Osteoblast (primary cell): ENCODE results near the gene MARCHF10. TPM values are rescaled to one million over a fixed set of nuclear protein-coding genes. Genes with fewer than 3 reads are reported as not detected.
"Not testable (repeated sequence)": the region's sequence is repeated elsewhere in the genome, so short reads cannot be mapped to it uniquely, and the experiment has no call there.

Source experiments
- DNase-seq: peaks from one replicate; pipeline ENCODE4 v3.0.0; 2011; ENCODE audit warnings: low spot score, mixed read lengths; ENCODE audit not compliant: insufficient read length; ENCODE audit errors: missing footprints
- H2AFZ ChIP-seq: 2 replicates; pipeline ENCODE4 v1.6.0; 2011; ENCODE audit warnings: mild to moderate bottlenecking, low read length
- H3K27ac ChIP-seq: 2 replicates; pipeline ENCODE4 v1.5.1; 2011; ENCODE audit warnings: mild to moderate bottlenecking, low read depth, low read length, moderate library complexity
- H3K27me3 ChIP-seq: 2 replicates; pipeline ENCODE4 v1.6.0; 2012; ENCODE audit warnings: mild to moderate bottlenecking, control low read depth, inconsistent platforms, low read length, moderate library complexity; ENCODE audit not compliant: insufficient read depth
- H3K36me3 ChIP-seq: 2 replicates; pipeline ENCODE4 v1.5.1; 2011; ENCODE audit warnings: mild to moderate bottlenecking, low read length, control low read depth, moderate library complexity; ENCODE audit not compliant: insufficient read depth
- H3K4me1 ChIP-seq: 2 replicates; pipeline ENCODE4 v1.5.1; 2011; ENCODE audit warnings: mild to moderate bottlenecking, low read length, control low read depth, moderate library complexity; ENCODE audit not compliant: insufficient read depth
- H3K4me2 ChIP-seq: 2 replicates; pipeline ENCODE4 v1.6.0; 2011; ENCODE audit warnings: mild to moderate bottlenecking, low read length; ENCODE audit not compliant: insufficient read depth
- H3K4me3 ChIP-seq: fragments of 200-600 bp; sonication (generic); 3 replicates; pipeline ENCODE4 v1.5.1; 2012; ENCODE audit warnings: mild to moderate bottlenecking, low read length, inconsistent platforms; ENCODE audit not compliant: insufficient read depth
- H3K79me2 ChIP-seq: 2 replicates; pipeline ENCODE4 v1.6.0; 2012; ENCODE audit warnings: mild to moderate bottlenecking, low read length, control low read depth, inconsistent platforms; ENCODE audit not compliant: insufficient read depth
- H3K9me3 ChIP-seq: 2 replicates; pipeline ENCODE4 v1.5.1; 2011; ENCODE audit warnings: low read depth, low read length, control low read depth
- H4K20me1 ChIP-seq: 2 replicates; pipeline ENCODE4 v1.6.0; 2012; ENCODE audit warnings: mild to moderate bottlenecking, low read length, control low read depth; ENCODE audit not compliant: insufficient read depth
- total RNA-seq: library from RNA; depleted of rRNA; stranded (reverse); fragments of >200 nt; gene quantifications from 2 replicates; pipeline ENCODE4 v1.2.3, GENCODE V29; 2012
- TF ChIP-seq, protein P1 (sequence below): IDR thresholded peaks from 2 replicates; pipeline ENCODE4 v1.5.1; 2011; ENCODE audit warnings: mild to moderate bottlenecking, low read depth, low read length, moderate library complexity; ENCODE audit errors: extremely low read depth

MARCHF10 gene
- total RNA-seq, 1 donor = under 0.01 TPM

DNA sequence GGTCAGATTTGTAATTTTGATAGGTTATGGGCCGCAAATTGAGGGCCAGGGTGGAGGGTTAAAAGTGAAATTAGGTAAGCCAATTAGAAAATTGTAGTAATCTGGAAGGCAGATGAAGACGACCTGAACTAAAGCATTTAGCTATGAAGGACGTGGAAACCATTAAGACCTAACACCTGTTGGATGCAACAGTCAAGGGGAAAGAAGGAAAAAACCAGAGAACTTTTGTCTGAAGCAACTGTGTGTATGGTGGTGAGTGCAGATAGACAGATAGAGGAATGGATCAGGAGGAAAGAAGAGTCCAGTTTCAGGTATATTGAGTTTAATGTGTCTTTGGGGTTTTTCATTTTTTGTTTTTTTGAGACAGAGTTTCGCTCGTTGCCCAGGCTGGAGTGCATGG is 40.2 kb upstream of the MARCHF10 start:
- TF ChIP-seq, protein P1, sequence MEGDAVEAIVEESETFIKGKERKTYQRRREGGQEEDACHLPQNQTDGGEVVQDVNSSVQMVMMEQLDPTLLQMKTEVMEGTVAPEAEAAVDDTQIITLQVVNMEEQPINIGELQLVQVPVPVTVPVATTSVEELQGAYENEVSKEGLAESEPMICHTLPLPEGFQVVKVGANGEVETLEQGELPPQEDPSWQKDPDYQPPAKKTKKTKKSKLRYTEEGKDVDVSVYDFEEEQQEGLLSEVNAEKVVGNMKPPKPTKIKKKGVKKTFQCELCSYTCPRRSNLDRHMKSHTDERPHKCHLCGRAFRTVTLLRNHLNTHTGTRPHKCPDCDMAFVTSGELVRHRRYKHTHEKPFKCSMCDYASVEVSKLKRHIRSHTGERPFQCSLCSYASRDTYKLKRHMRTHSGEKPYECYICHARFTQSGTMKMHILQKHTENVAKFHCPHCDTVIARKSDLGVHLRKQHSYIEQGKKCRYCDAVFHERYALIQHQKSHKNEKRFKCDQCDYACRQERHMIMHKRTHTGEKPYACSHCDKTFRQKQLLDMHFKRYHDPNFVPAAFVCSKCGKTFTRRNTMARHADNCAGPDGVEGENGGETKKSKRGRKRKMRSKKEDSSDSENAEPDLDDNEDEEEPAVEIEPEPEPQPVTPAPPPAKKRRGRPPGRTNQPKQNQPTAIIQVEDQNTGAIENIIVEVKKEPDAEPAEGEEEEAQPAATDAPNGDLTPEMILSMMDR = no peak
- Histone ChIP-seq H4K20me1 (no peaks in the 10 kb centered on the region), H3K27me3 (no peaks in the 10 kb centered on the region), H3K27ac (no peak overlapping the region), H3K9me3 (no peaks in the 10 kb centered on the region), H2AFZ (no peak overlapping the region), H3K4me2 (no peak overlapping the region), H3K79me2 (no peaks in the 10 kb centered on the region), H3K4me1 (no peaks in the 10 kb centered on the region), H3K4me3 (no peak overlapping the region), H3K36me3 (no peaks in the 10 kb centered on the region)
- DNase-seq = no peak

DNA sequence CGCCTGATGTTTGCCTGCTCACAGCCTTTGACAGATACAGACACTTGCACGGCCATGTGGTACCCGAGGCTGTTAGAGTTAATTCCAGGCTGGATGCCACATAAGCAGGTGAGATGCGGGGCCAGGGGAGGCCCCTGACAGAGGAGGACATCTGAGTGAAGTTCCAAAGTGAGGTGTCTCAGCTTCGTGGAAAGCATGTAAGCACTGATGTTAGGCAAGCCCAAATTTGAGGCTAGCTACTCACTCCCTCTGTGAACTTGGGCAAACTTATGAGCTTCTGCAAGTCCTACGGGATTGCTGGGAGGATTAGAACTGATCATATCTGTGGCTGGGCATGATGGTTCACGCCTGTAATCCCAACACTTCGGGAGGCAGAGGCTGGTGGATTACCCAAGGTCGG is 39.3 kb upstream of the MARCHF10 start:
- TF ChIP-seq, protein P1 = no peak
- no peak overlapping the region for H3K27ac ChIP-seq
- DNase-seq = no peak
- H3K36me3 ChIP-seq = no peaks in the 10 kb centered on the region
- no peak overlapping the region for H3K4me2 ChIP-seq
- H2AFZ ChIP-seq = no peak overlapping the region
- H3K27me3 ChIP-seq = no peaks in the 10 kb centered on the region
- no peaks in the 10 kb centered on the region for H4K20me1 ChIP-seq
- no peaks in the 10 kb centered on the region for H3K4me1 ChIP-seq
- no peaks in the 10 kb centered on the region for H3K79me2 ChIP-seq
- no peak overlapping the region for H3K4me3 ChIP-seq
- H3K9me3 ChIP-seq = no peaks in the 10 kb centered on the region

DNA sequence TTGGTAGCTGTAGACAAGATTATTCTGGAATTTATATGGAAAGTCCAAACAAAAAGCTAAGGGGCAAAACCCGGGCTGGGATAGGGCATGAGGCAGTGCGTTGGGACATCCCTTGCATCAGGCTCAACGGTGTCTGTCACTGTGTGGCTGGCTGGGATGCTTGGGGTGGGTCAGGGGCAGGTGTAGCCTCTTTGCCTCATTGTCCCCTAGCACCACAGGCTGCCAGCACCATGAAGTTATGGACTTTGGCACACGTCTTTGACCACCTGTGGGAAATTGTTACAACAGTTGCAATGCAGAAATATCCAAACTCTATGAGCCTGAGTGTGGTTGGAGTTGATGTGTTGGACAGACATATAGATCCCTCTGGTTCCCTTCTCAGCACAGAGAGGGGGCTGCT is 32.8 kb upstream of the MARCHF10 start:
- H4K20me1 ChIP-seq = no peaks in the 10 kb centered on the region
- H2AFZ ChIP-seq = no peak overlapping the region
- no peaks in the 10 kb centered on the region for H3K79me2 ChIP-seq
- TF ChIP-seq, protein P1 = no peak
- no peaks in the 10 kb centered on the region for H3K27me3 ChIP-seq
- no peaks in the 10 kb centered on the region for H3K9me3 ChIP-seq
- H3K4me1 ChIP-seq = no peaks in the 10 kb centered on the region
- H3K36me3 ChIP-seq = no peaks in the 10 kb centered on the region
- H3K4me3 ChIP-seq = no peak overlapping the region
- H3K27ac ChIP-seq = no peak overlapping the region
- H3K4me2 ChIP-seq = no peak overlapping the region
- no peak for DNase-seq

DNA sequence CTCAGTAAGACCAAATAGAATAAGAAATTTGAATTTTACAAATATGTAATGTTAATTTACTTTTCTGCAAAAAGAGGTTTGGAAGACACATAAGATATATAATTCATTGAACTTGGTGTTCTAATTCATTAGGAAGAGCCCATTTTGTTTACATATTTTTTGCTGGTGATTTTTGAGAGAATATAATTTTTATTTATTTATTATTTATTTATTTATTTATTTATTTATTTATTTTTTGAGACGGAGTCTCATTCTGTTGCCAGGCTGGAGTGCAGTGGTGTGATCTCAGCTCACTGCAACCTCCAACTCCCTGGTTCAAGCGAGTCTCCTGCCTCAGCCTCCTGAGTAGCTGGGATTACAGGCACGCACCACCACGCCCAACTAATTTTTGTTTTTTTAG is 25.7 kb upstream of the MARCHF10 start:
- H3K79me2 ChIP-seq, DNase-seq, H3K4me3 ChIP-seq, H3K27ac ChIP-seq, H3K36me3 ChIP-seq, H2AFZ ChIP-seq, H3K4me2 ChIP-seq, H3K4me1 ChIP-seq, H4K20me1 ChIP-seq, H3K27me3 ChIP-seq, H3K9me3 ChIP-seq: not testable (repeated sequence)

DNA sequence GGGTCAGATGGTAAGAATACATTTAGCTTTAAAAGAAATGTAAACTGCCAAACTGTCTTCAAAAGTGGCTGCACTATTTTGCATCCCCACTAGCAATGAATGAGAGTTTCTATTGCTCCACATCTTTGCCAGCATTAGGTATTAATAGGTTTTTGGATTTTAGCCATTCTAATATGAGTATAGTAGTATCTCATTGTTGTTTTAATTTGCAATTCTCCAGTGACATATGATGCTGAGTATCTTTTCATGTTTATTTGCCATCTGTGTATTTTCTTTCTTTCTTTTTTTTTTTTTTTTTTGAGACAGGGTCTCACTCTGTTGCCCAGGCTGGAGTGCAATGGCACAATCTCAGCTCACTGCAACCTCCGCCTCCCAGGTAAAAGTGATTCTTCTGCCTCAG is 24.3 kb upstream of the MARCHF10 start:
- no peaks in the 10 kb centered on the region for H3K79me2 ChIP-seq
- no peaks in the 10 kb centered on the region for H3K36me3 ChIP-seq
- no peaks in the 10 kb centered on the region for H4K20me1 ChIP-seq
- no peak overlapping the region for H3K4me2 ChIP-seq
- no peaks in the 10 kb centered on the region for H3K27me3 ChIP-seq
- H3K4me1 ChIP-seq = peaks cover 7% of the 10 kb centered on the region
- H3K27ac ChIP-seq = no peak overlapping the region
- TF ChIP-seq, protein P1 = no peak
- no peak overlapping the region for H3K4me3 ChIP-seq
- H3K9me3 ChIP-seq = no peaks in the 10 kb centered on the region
- DNase-seq = no peak
- no peak overlapping the region for H2AFZ ChIP-seq

DNA sequence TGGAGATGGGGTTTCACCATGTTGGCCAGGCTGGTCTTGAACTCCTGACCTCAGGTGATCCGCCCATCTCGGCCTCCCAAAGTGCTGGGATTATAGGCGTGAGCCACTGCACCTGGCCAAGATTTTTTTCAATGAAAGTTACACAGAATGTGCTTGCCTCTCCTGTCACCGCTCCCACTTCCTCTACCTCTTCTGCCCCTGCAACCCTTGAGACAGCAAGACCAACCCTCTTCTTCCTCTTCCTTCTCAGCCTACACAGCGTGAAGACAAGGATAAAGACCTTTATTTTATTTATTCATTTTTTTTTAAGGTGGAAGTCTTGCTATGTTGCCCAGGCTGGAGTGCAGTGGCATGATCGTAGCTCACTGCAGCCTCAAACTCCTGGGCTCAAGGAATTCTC is 23.0 kb upstream of the MARCHF10 start:
- DNase-seq, H3K27me3 ChIP-seq, H3K27ac ChIP-seq, H3K9me3 ChIP-seq, H3K4me3 ChIP-seq, H4K20me1 ChIP-seq, H3K36me3 ChIP-seq, H2AFZ ChIP-seq, H3K4me2 ChIP-seq, H3K79me2 ChIP-seq: not testable (repeated sequence)
- peaks cover 15% of the 10 kb centered on the region for H3K4me1 ChIP-seq
